GM04504 (cell line): ENCODE results near the gene KSR1.

Experiments used
- DNase-seq: peaks from one replicate; pipeline ENCODE4 v3.0.0-alpha.2; 2012; ENCODE audit warnings: low read depth

The KSR1 gene

GRCh38 chr17:27590864-27591263 is 134.6 kb downstream of the KSR1 start:
- DNase-seq = no peak

- no peak for DNase-seq
Measured at GRCh38 chr17:27591986-27592385, 135.7 kb downstream of the KSR1 start.

- no peak for DNase-seq
Measured at GRCh38 chr17:27593232-27593856, 137.1 kb downstream of the KSR1 start.

- DNase-seq = no peak
Measured at GRCh38 chr17:27593857-27594255, 137.6 kb downstream of the KSR1 start.

- DNase-seq = no peak
Measured at GRCh38 chr17:27595208-27595607, 139.0 kb downstream of the KSR1 start.

GRCh38 chr17:27596096-27596495 is 139.8 kb downstream of the KSR1 start:
- DNase-seq = no peak

GRCh38 chr17:27596566-27597187 is 140.4 kb downstream of the KSR1 start:
- DNase-seq = no peak

- no peak for DNase-seq
Measured at GRCh38 chr17:27597188-27597580, 140.9 kb downstream of the KSR1 start.

GRCh38 chr17:27597783-27598320 is 141.6 kb downstream of the KSR1 start:
- no peak for DNase-seq

- no peak for DNase-seq
Measured at GRCh38 chr17:27598337-27599050, 142.2 kb downstream of the KSR1 start.

- DNase-seq = no peak
Measured at GRCh38 chr17:27600471-27600870, 144.2 kb downstream of the KSR1 start.

GRCh38 chr17:27601069-27601974 is 145.1 kb downstream of the KSR1 start:
- peak; percentile 42 for DNase-seq

GRCh38 chr17:27601975-27602302 is 145.7 kb downstream of the KSR1 start:
- DNase-seq = no peak

GRCh38 chr17:27602721-27603420 is 146.6 kb downstream of the KSR1 start:
- DNase-seq = peak; percentile 35

- no peak for DNase-seq
Measured at GRCh38 chr17:27603421-27603770, 147.1 kb downstream of the KSR1 start.

GRCh38 chr17:27603880-27604794 is 147.9 kb downstream of the KSR1 start:
- DNase-seq = no peak

GRCh38 chr17:27605409-27605808 is 149.2 kb downstream of the KSR1 start:
- DNase-seq = no peak

- DNase-seq = no peak
Measured at GRCh38 chr17:27607521-27608091, 151.4 kb downstream of the KSR1 start.

GRCh38 chr17:27608328-27609230 is 152.3 kb downstream of the KSR1 start:
- DNase-seq = no peak
